Liver (tissue), 9 donors: ENCODE data around the gene ING5. TPM values are rescaled to one million over a fixed set of nuclear protein-coding genes. Genes with fewer than 3 reads are reported as not detected.

Source experiments
- DNase-seq: peaks from one replicate; pipeline ENCODE4 v3.0.0-alpha.2; 2017; ENCODE audit warnings: low spot score
- H3K27ac ChIP-seq, 2 donors: one replicate each; pipeline ENCODE4 v1.7.0; 2013; ENCODE audit warnings: inconsistent platforms in 2 of 2, low read length in 2 of 2, control low read depth in 1 of 2, low read depth in 1 of 2, mild to moderate bottlenecking in 1 of 2
- H3K27me3 ChIP-seq, 4 donors: one replicate each; pipeline versions ENCODE4 v1.6.1 to v1.7.0; 2013; ENCODE audit warnings: low read length in 3 of 4, inconsistent platforms in 1 of 4, mild to moderate bottlenecking in 1 of 4, moderate library complexity in 1 of 4; ENCODE audit not compliant: control insufficient read depth in 4 of 4, insufficient read depth in 4 of 4
- H3K36me3 ChIP-seq, 4 donors: one replicate each; pipeline versions ENCODE4 v1.6.1 to v1.7.0; 2013; ENCODE audit warnings: low read length in 3 of 4, mild to moderate bottlenecking in 3 of 4, low read depth in 1 of 4, moderate library complexity in 1 of 4; ENCODE audit not compliant: control insufficient read depth in 4 of 4, insufficient read depth in 3 of 4
- H3K4me1 ChIP-seq, 4 donors: one replicate each; pipeline versions ENCODE4 v1.6.1 to v1.7.0; 2013; ENCODE audit warnings: low read length in 3 of 4, mild to moderate bottlenecking in 3 of 4, moderate library complexity in 1 of 4; ENCODE audit not compliant: control insufficient read depth in 4 of 4, insufficient read depth in 4 of 4
- H3K4me3 ChIP-seq, 3 donors: one replicate each; pipeline versions ENCODE4 v1.6.1 to v1.7.0; 2013; ENCODE audit warnings: low read length in 3 of 3, control low read depth in 1 of 3, low read depth in 1 of 3, mild to moderate bottlenecking in 1 of 3
- H3K9ac ChIP-seq, 2 donors: one replicate each; pipeline ENCODE4 v1.7.0; 2013; ENCODE audit warnings: low read length in 2 of 2, mild to moderate bottlenecking in 2 of 2, moderate library complexity in 2 of 2, control low read depth in 1 of 2, low read depth in 1 of 2
- H3K9me3 ChIP-seq, 4 donors: one replicate each; pipeline versions ENCODE4 v1.6.1 to v1.7.0; 2013; ENCODE audit warnings: low read length in 3 of 4; ENCODE audit not compliant: control insufficient read depth in 4 of 4
- CTCF ChIP-seq: fragments of 150-350 bp; IDR thresholded peaks from 2 replicates; pipeline ENCODE4 v1.5.1; 2017; ENCODE audit warnings: improper control_type of control experiment, low read depth, low read length; ENCODE audit not compliant: missing input control
- EGR1 ChIP-seq, 2 donors: IDR thresholded peaks; 2 replicates each; pipeline ENCODE4 v1.6.1; 2016 to 2018; ENCODE audit warnings: antibody characterized with exemption in 2 of 2, low read depth in 2 of 2
- FOXA1 ChIP-seq: IDR thresholded peaks from 2 replicates; pipeline ENCODE4 v1.6.1; 2016; ENCODE audit warnings: antibody characterized with exemption
- FOXA2 ChIP-seq: IDR thresholded peaks from 2 replicates; pipeline ENCODE4 v1.6.1; 2016; ENCODE audit warnings: antibody characterized with exemption
- GABPA ChIP-seq, 2 donors: IDR thresholded peaks in 1 of 2; conservative IDR thresholded peaks in 1 of 2; 2 replicates each; pipeline ENCODE4 v1.6.1; 2016; ENCODE audit warnings: antibody characterized with exemption in 2 of 2, mild to moderate bottlenecking in 1 of 2, moderate library complexity in 1 of 2
- HNF4A ChIP-seq, 2 donors: conservative IDR thresholded peaks; 2 replicates each; pipeline ENCODE4 v1.6.1; 2016; ENCODE audit warnings: antibody characterized with exemption in 2 of 2, mild to moderate bottlenecking in 2 of 2
- HNF4G ChIP-seq: IDR thresholded peaks from 2 replicates; pipeline ENCODE4 v1.6.1; 2016; ENCODE audit warnings: antibody characterized with exemption
- JUND ChIP-seq, 2 donors: IDR thresholded peaks; 2 replicates each; pipeline ENCODE4 v1.6.1; 2016; ENCODE audit warnings: antibody characterized with exemption in 2 of 2
- REST ChIP-seq: IDR thresholded peaks from 2 replicates; pipeline ENCODE4 v1.6.1; 2016; ENCODE audit warnings: antibody characterized with exemption, mild to moderate bottlenecking
- RXRA ChIP-seq, 2 donors: IDR thresholded peaks; 2 replicates each; pipeline ENCODE4 v1.6.1; 2017 to 2018; ENCODE audit warnings: antibody characterized with exemption in 2 of 2, mild to moderate bottlenecking in 1 of 2
- SP1 ChIP-seq: IDR thresholded peaks from 2 replicates; pipeline ENCODE4 v1.6.1; 2018; ENCODE audit warnings: antibody characterized with exemption, mild to moderate bottlenecking
- TAF1 ChIP-seq: conservative IDR thresholded peaks from 2 replicates; pipeline ENCODE4 v1.6.1; 2016; ENCODE audit warnings: antibody characterized with exemption, mild to moderate bottlenecking
- YY1 ChIP-seq: IDR thresholded peaks from 2 replicates; pipeline ENCODE4 v1.6.1; 2016; ENCODE audit warnings: antibody characterized with exemption, mild to moderate bottlenecking
- WGBS: extraction: QIAGEN DNeasy Blood & Tissue Kit; methylation state at CpG from one replicate; pipeline ENCODE4 v1.1.7; 2013; 5-methylcytosine and 5-hydroxymethylcytosine counted together
- polyA plus RNA-seq, 2 donors: library from polyadenylated mRNA; stranded (reverse) in 1 of 2; unstranded in 1 of 2; fragments of 200-250 nt in 1 of 2; fragments of >200 nt in 1 of 2; fragmentation: Nextera tagmentation in 1 of 2; extraction: Ambion mirVana in 1 of 2; gene quantifications; one replicate each; pipeline versions ENCODE4 v1.2.1 to v1.2.3, GENCODE V29; 2013 to 2015
- total RNA-seq, 2 donors: library from RNA; depleted of rRNA; stranded (reverse); fragments of >200 nt; gene quantifications; one replicate each; pipeline ENCODE4 v1.2.3, GENCODE V29; 2014
- TF ChIP-seq, protein P1 (sequence below): IDR thresholded peaks from 2 replicates; pipeline ENCODE4 v1.6.1; 2016; ENCODE audit warnings: antibody characterized with exemption
- TF ChIP-seq, protein P2 (sequence below): IDR thresholded peaks from 2 replicates; pipeline ENCODE4 v1.6.1; 2016; ENCODE audit warnings: antibody characterized with exemption
- TF ChIP-seq, protein P3 (sequence below): IDR thresholded peaks from 2 replicates; pipeline ENCODE4 v1.6.1; 2016; ENCODE audit warnings: antibody characterized with exemption
- donor health status: healthy.
- donor health status: healthy.
- donor health status: healthy.
- donor health status: healthy.
- donor health status: healthy.

ING5 gene
- total and polyA plus RNA-seq, 4 donors: 7.2 to 24.2 (median 13.9) TPM

GRCh38 chr2:241706537-241706936 is 4.7 kb downstream of the ING5 start:
- Histone ChIP-seq H3K4me3 (no peak overlapping the region), H3K9me3 (no peaks in the 10 kb centered on the region), H3K36me3 (peaks cover 14 to 43% (median 34%) of the 10 kb centered on the region in 4 donors), H3K27ac (no peak overlapping the region), H3K9ac (no peak overlapping the region), H3K4me1 (peaks cover 0 to 13% (median 9%) of the 10 kb centered on the region in 4 donors), H3K27me3 (no peaks in the 10 kb centered on the region)
- DNase-seq: no peak
- TF ChIP-seq HNF4A (conservative IDR thresholded peaks at IDR 0.05) (no peak), YY1 (no peak), FOXA2 (no peak), REST (no peak), SP1 (no peak), TAF1 (no peak), GABPA (IDR thresholded peaks at IDR 0.05 in 1 of 2, conservative IDR thresholded peaks at IDR 0.05 in 1 of 2) (no peak), FOXA1 (no peak), EGR1 (IDR thresholded peaks at IDR 0.05; ENCODE audit: low read depth in 2 of 2) (no peak), HNF4G (no peak)
- TF ChIP-seq, protein P1, sequence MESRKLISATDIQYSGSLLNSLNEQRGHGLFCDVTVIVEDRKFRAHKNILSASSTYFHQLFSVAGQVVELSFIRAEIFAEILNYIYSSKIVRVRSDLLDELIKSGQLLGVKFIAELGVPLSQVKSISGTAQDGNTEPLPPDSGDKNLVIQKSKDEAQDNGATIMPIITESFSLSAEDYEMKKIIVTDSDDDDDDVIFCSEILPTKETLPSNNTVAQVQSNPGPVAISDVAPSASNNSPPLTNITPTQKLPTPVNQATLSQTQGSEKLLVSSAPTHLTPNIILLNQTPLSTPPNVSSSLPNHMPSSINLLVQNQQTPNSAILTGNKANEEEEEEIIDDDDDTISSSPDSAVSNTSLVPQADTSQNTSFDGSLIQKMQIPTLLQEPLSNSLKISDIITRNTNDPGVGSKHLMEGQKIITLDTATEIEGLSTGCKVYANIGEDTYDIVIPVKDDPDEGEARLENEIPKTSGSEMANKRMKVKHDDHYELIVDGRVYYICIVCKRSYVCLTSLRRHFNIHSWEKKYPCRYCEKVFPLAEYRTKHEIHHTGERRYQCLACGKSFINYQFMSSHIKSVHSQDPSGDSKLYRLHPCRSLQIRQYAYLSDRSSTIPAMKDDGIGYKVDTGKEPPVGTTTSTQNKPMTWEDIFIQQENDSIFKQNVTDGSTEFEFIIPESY: no peak
- TF ChIP-seq, protein P2, sequence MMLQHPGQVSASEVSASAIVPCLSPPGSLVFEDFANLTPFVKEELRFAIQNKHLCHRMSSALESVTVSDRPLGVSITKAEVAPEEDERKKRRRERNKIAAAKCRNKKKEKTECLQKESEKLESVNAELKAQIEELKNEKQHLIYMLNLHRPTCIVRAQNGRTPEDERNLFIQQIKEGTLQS: no peak
- 98% methylated on average over 6 of the region's 6 CpGs for WGBS

DNA sequence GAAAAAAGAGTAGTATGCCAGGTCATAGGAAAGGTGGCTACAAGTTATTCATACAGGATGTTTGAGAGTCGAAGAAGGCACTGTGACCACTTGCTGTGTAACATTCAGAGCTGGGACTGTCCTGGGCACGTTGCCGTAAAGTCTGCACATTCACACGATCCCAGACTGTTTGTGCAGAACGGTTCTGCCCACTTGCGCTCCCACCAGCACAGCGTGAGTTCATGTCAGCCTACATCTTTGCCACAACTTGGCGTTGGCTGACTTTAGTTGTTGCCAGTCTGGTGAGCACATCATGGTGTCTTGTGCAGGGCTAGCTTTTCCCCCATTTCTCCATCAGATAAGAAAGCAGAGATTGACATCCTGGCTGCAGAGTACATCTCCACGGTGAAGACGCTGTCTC is 7.0 kb downstream of the ING5 start:
- peaks cover 0 to under 1% (median 0%) of the 10 kb centered on the region in 4 donors for H3K4me1 ChIP-seq
- TF ChIP-seq HNF4G (no peak), EGR1 (IDR thresholded peaks at IDR 0.05; ENCODE audit: low read depth in 2 of 2) (no peak), GABPA (IDR thresholded peaks at IDR 0.05 in 1 of 2, conservative IDR thresholded peaks at IDR 0.05 in 1 of 2) (no peak), FOXA2 (no peak), SP1 (no peak), HNF4A (conservative IDR thresholded peaks at IDR 0.05) (no peak), FOXA1 (no peak), REST (no peak), CTCF (no peak), RXRA (IDR thresholded peaks at IDR 0.05) (no peak), TAF1 (no peak), JUND (IDR thresholded peaks at IDR 0.05) (no peak)
- TF ChIP-seq, protein P3, sequence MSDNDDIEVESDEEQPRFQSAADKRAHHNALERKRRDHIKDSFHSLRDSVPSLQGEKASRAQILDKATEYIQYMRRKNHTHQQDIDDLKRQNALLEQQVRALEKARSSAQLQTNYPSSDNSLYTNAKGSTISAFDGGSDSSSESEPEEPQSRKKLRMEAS: no peak
- TF ChIP-seq, protein P2: no peak
- TF ChIP-seq, protein P1: no peak
- H3K27me3 ChIP-seq: no peaks in the 10 kb centered on the region
- H3K9ac ChIP-seq: no peak overlapping the region
- H3K4me3 ChIP-seq: no peak overlapping the region
- H3K36me3 ChIP-seq: peaks cover 24 to 63% (median 49%) of the 10 kb centered on the region in 4 donors
- no peaks in the 10 kb centered on the region for H3K9me3 ChIP-seq
- H3K27ac ChIP-seq: no peak overlapping the region
- WGBS: 91% methylated on average over 10 of the region's 10 CpGs
- DNase-seq: no peak
